Esophagus muscularis mucosa (tissue), 4 donors: ENCODE data around the gene FERMT1.

Experiments used
- EP300 ChIP-seq: sonication (generic); formaldehyde crosslinking; IDR thresholded peaks from one replicate; pipeline ENCODE4 v1.6.1; 2017; ENCODE audit warnings: antibody characterized with exemption
- POLR2A ChIP-seq: fragments of 450-650 bp; IDR thresholded peaks from one replicate; pipeline ENCODE4 v1.6.1; 2017; ENCODE audit warnings: antibody characterized with exemption, moderate library complexity, mild to moderate bottlenecking, low read depth
- POLR2AphosphoS5 ChIP-seq, 2 donors: sonication (generic); formaldehyde crosslinking; IDR thresholded peaks; one replicate each; pipeline ENCODE4 v1.6.1; 2017; ENCODE audit warnings: antibody characterized with exemption in 2 of 2
- TF ChIP-seq, protein P1 (sequence below), 3 experiments: fragments of 200-600 bp in 2 of 3; fragments of 450-650 bp in 1 of 3; sonication (generic) in 2 of 3; IDR thresholded peaks; one replicate each; pipeline ENCODE4 v1.5.1; 2017 to 2019; ENCODE audit warnings: antibody characterized with exemption in 3 of 3, mild to moderate bottlenecking in 2 of 3, moderate library complexity in 1 of 3

DNA sequence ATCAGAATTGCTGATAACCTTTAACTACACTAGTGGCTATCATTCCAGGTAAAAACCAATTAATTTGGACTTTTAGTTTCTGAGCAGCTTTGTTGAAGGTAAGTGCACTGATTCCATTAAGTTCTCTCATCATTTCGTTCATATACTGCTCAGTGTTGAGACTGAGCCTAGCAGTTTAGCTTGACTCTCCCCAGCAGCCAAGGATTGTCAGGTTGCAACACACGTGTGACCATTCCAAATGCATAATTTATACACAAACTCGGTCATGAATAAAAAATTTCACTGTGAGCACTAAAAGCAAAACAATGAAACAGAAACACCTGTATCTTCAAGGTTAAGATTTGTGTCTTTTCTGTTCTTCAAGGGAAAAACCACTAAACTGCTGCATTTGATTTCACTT, 8.9 kb downstream of the FERMT1 start:
- TF ChIP-seq, protein P1, sequence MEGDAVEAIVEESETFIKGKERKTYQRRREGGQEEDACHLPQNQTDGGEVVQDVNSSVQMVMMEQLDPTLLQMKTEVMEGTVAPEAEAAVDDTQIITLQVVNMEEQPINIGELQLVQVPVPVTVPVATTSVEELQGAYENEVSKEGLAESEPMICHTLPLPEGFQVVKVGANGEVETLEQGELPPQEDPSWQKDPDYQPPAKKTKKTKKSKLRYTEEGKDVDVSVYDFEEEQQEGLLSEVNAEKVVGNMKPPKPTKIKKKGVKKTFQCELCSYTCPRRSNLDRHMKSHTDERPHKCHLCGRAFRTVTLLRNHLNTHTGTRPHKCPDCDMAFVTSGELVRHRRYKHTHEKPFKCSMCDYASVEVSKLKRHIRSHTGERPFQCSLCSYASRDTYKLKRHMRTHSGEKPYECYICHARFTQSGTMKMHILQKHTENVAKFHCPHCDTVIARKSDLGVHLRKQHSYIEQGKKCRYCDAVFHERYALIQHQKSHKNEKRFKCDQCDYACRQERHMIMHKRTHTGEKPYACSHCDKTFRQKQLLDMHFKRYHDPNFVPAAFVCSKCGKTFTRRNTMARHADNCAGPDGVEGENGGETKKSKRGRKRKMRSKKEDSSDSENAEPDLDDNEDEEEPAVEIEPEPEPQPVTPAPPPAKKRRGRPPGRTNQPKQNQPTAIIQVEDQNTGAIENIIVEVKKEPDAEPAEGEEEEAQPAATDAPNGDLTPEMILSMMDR (IDR thresholded peaks at IDR 0.05), result no peak
- TF ChIP-seq POLR2AphosphoS5 (IDR thresholded peaks at IDR 0.05) (no peak), POLR2A (no peak), EP300 (no peak)
